ENCODE data around the gene CAMTA1. TPM values are rescaled to one million over a fixed set of nuclear protein-coding genes. Genes with fewer than 3 reads are reported as not detected.

Gene CAMTA1
- polyA plus RNA-seq, 1 donor from 2014 or later, result 162 TPM

DNA sequence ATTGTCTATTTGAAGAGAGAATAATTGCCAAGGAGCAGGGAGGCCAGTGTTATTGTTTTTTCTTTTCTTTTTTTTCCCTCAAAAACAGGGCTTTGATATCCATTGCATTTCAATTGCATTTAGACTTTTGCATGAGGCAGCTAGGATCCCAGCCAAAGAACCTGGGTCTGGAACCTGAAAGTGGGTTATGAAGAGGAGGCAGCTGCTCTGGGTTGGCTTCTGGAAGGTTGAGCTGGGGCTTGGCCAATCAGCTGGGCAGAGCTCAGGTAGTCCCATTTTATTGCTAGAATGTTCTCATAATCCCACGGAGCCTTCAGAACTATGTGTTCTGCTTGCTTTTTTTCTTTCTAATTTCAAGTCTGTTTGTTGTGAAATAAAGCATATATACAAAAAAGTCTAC is 218.9 kb downstream of the CAMTA1 start:
- TF ChIP-seq RAD21 (conservative IDR thresholded peaks at IDR 0.05), result no peak
- TF ChIP-seq POLR2AphosphoS5 (IDR thresholded peaks at IDR 0.05), result no peak
- TF ChIP-seq MXI1 (conservative IDR thresholded peaks at IDR 0.05; ENCODE audit: poor library complexity, severe bottlenecking), result no peak
- TF ChIP-seq, protein P1, sequence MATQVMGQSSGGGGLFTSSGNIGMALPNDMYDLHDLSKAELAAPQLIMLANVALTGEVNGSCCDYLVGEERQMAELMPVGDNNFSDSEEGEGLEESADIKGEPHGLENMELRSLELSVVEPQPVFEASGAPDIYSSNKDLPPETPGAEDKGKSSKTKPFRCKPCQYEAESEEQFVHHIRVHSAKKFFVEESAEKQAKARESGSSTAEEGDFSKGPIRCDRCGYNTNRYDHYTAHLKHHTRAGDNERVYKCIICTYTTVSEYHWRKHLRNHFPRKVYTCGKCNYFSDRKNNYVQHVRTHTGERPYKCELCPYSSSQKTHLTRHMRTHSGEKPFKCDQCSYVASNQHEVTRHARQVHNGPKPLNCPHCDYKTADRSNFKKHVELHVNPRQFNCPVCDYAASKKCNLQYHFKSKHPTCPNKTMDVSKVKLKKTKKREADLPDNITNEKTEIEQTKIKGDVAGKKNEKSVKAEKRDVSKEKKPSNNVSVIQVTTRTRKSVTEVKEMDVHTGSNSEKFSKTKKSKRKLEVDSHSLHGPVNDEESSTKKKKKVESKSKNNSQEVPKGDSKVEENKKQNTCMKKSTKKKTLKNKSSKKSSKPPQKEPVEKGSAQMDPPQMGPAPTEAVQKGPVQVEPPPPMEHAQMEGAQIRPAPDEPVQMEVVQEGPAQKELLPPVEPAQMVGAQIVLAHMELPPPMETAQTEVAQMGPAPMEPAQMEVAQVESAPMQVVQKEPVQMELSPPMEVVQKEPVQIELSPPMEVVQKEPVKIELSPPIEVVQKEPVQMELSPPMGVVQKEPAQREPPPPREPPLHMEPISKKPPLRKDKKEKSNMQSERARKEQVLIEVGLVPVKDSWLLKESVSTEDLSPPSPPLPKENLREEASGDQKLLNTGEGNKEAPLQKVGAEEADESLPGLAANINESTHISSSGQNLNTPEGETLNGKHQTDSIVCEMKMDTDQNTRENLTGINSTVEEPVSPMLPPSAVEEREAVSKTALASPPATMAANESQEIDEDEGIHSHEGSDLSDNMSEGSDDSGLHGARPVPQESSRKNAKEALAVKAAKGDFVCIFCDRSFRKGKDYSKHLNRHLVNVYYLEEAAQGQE (IDR thresholded peaks at IDR 0.05; ENCODE audit: borderline replicate concordance), result no peak
- TF ChIP-seq, protein P2, sequence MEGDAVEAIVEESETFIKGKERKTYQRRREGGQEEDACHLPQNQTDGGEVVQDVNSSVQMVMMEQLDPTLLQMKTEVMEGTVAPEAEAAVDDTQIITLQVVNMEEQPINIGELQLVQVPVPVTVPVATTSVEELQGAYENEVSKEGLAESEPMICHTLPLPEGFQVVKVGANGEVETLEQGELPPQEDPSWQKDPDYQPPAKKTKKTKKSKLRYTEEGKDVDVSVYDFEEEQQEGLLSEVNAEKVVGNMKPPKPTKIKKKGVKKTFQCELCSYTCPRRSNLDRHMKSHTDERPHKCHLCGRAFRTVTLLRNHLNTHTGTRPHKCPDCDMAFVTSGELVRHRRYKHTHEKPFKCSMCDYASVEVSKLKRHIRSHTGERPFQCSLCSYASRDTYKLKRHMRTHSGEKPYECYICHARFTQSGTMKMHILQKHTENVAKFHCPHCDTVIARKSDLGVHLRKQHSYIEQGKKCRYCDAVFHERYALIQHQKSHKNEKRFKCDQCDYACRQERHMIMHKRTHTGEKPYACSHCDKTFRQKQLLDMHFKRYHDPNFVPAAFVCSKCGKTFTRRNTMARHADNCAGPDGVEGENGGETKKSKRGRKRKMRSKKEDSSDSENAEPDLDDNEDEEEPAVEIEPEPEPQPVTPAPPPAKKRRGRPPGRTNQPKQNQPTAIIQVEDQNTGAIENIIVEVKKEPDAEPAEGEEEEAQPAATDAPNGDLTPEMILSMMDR (IDR thresholded peaks at IDR 0.05; ENCODE audit: poor library complexity, severe bottlenecking), result no peak
- TF ChIP-seq EP300 (conservative IDR thresholded peaks at IDR 0.05; ENCODE audit: poor library complexity, severe bottlenecking), result no peak
- TF ChIP-seq TAF1 (IDR thresholded peaks at IDR 0.05; ENCODE audit: low read depth), result no peak
- TF ChIP-seq SMC3 (conservative IDR thresholded peaks at IDR 0.05; ENCODE audit: poor library complexity), result no peak
- TF ChIP-seq EZH2 (IDR thresholded peaks at IDR 0.05; ENCODE audit: borderline replicate concordance, insufficient read depth, low read length, poor library complexity, severe bottlenecking), result no peak
- H3K9ac ChIP-seq (ENCODE audit: low read length), result no peak overlapping the region
- H3K9me2 ChIP-seq (ENCODE audit: insufficient read depth, low read length), result no peaks in the 10 kb centered on the region

DNA sequence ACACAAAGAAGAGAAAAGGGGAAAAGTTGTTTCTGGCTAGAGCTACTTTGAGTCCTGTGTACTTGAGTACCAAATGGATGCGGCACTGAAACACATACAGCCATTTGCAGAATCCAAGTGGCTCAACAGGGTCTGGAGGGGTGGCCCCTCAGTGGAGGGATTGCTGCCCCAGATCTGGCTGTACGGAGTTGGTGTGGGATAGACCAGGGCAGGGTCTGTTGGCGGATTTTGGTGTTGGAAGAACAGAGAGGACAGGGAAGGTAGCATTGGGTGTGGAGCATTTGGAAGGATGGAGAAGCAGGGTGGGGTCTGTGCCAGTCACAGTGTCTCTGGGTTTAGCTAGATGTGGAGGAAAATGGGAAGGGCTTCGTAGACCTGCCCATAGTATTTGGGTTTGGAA is 220.5 kb downstream of the CAMTA1 start:
- TF ChIP-seq EP300 (conservative IDR thresholded peaks at IDR 0.05; ENCODE audit: poor library complexity, severe bottlenecking) (no peak), MXI1 (conservative IDR thresholded peaks at IDR 0.05; ENCODE audit: poor library complexity, severe bottlenecking) (no peak), POLR2AphosphoS5 (IDR thresholded peaks at IDR 0.05) (no peak), TAF1 (IDR thresholded peaks at IDR 0.05; ENCODE audit: low read depth) (no peak), EZH2 (IDR thresholded peaks at IDR 0.05; ENCODE audit: borderline replicate concordance, insufficient read depth, low read length, poor library complexity, severe bottlenecking) (no peak), SMC3 (conservative IDR thresholded peaks at IDR 0.05; ENCODE audit: poor library complexity) (no peak)
- TF ChIP-seq, protein P2 (IDR thresholded peaks at IDR 0.05; ENCODE audit: poor library complexity, severe bottlenecking), result no peak
- TF ChIP-seq, protein P1 (IDR thresholded peaks at IDR 0.05; ENCODE audit: borderline replicate concordance), result no peak
- H3K4me2 ChIP-seq (ENCODE audit: low read length), result no peak overlapping the region
- H3K9me2 ChIP-seq (ENCODE audit: insufficient read depth, low read length), result no peaks in the 10 kb centered on the region
- H3K9me3 ChIP-seq (ENCODE audit: low read length), result no peaks in the 10 kb centered on the region
- H3K36me3 ChIP-seq (ENCODE audit: insufficient read depth, low read length), result no peaks in the 10 kb centered on the region
- no peak overlapping the region for H3K27ac ChIP-seq (ENCODE audit: low read length)
- H3K79me2 ChIP-seq (replicated peaks; ENCODE audit: insufficient read depth, low read length), result no peaks in the 10 kb centered on the region
- H4K20me1 ChIP-seq (ENCODE audit: insufficient read depth), result no peaks in the 10 kb centered on the region
- H3K4me3 ChIP-seq (ENCODE audit: low read length), result no peak overlapping the region
- no peaks in the 10 kb centered on the region for H3F3A ChIP-seq (ENCODE audit: insufficient read depth, low read length, poor library complexity, severe bottlenecking)
- H3K9ac ChIP-seq (ENCODE audit: low read length), result no peak overlapping the region
- no peaks in the 10 kb centered on the region for H3K27me3 ChIP-seq (ENCODE audit: insufficient read depth, low read depth, low read length)
- H2AFZ ChIP-seq (ENCODE audit: low read depth, low read length), result no peak overlapping the region

More for the DNA sequence above, 218.9 kb downstream of the CAMTA1 start:
- Histone ChIP-seq H3K36me3 (ENCODE audit: insufficient read depth, low read length) (no peaks in the 10 kb centered on the region), H3K9me3 (ENCODE audit: low read length) (no peaks in the 10 kb centered on the region), H3K4me2 (ENCODE audit: low read length) (no peak overlapping the region), H3K79me2 (replicated peaks; ENCODE audit: insufficient read depth, low read length) (no peaks in the 10 kb centered on the region), H2AFZ (ENCODE audit: low read depth, low read length) (no peak overlapping the region), H4K20me1 (ENCODE audit: insufficient read depth) (no peaks in the 10 kb centered on the region), H3F3A (ENCODE audit: insufficient read depth, low read length, poor library complexity, severe bottlenecking) (no peaks in the 10 kb centered on the region), H3K4me3 (ENCODE audit: low read length) (no peak overlapping the region), H3K27ac (ENCODE audit: low read length) (no peak overlapping the region), H3K27me3 (ENCODE audit: insufficient read depth, low read depth, low read length) (no peaks in the 10 kb centered on the region)

Measured in neural cell (in vitro differentiated cells).